Ectodermal cell (in vitro differentiated cells): Measurements from ENCODE around the gene MYBPC1.

Experiments used
- H3K27ac ChIP-seq: 2 replicates; pipeline ENCODE4 v1.7.0; 2013; ENCODE audit warnings: mild to moderate bottlenecking, low read depth, low read length; ENCODE audit not compliant: insufficient read depth, poor library complexity, severe bottlenecking
- H3K27me3 ChIP-seq: 2 replicates; pipeline ENCODE4 v1.7.0; 2013; ENCODE audit warnings: mild to moderate bottlenecking, low read length; ENCODE audit not compliant: insufficient read depth, control insufficient read depth, poor library complexity, severe bottlenecking
- H3K36me3 ChIP-seq: one replicate; pipeline ENCODE4 v1.7.0; 2013; ENCODE audit warnings: low read length; ENCODE audit not compliant: control insufficient read depth, insufficient read depth
- H3K4me1 ChIP-seq: one replicate; pipeline ENCODE4 v1.7.0; 2013; ENCODE audit warnings: low read length; ENCODE audit not compliant: control insufficient read depth, insufficient read depth
- H3K4me3 ChIP-seq: 2 replicates; pipeline ENCODE4 v1.7.0; 2013; ENCODE audit warnings: low read depth, low read length, control low read depth; ENCODE audit not compliant: insufficient read depth
- H3K9me3 ChIP-seq: 2 replicates; pipeline ENCODE4 v1.7.0; 2013; ENCODE audit warnings: mild to moderate bottlenecking, low read length, moderate library complexity; ENCODE audit not compliant: control insufficient read depth
- WGBS, 2 experiments: methylation state at CpG; one replicate each; pipeline ENCODE4 v1.1.7; 2013; ENCODE audit warnings: missing lambda C conversion rate in 2 of 2; 5-methylcytosine and 5-hydroxymethylcytosine counted together

The MYBPC1 gene

DNA sequence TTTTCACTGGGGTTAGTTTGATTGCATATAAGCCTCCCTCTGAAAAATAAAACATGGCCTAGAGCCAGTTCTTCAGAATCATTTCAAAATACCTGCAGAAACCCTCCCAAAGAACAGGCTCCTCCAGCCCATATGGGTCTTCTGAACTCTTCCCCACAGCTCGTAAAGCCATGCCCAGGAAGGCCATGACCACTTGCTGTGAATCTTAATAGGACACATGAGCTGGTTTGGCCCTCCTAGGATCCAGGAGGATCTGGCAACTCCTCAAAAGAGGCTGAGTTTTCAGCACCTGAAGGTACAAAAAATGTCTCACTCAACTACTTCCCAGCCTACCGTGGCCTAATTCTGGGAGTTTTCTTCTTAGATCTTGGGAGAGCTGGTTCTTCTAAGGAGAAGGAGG, 2.4 kb downstream of the MYBPC1 start:
- 67 to 82% methylated on average over 2 of the region's 2 CpGs for WGBS, 2 experiments
- Histone ChIP-seq H3K27me3 (no peaks in the 10 kb centered on the region), H3K27ac (no peak overlapping the region), H3K4me3 (no peak overlapping the region), H3K9me3 (no peaks in the 10 kb centered on the region), H3K4me1 (no peaks in the 10 kb centered on the region), H3K36me3 (no peaks in the 10 kb centered on the region)

GRCh38 chr12:101598483-101598882, 3.7 kb downstream of the MYBPC1 start:
- Histone ChIP-seq H3K4me1 (no peaks in the 10 kb centered on the region), H3K9me3 (no peaks in the 10 kb centered on the region), H3K4me3 (no peak overlapping the region), H3K36me3 (no peaks in the 10 kb centered on the region), H3K27me3 (no peaks in the 10 kb centered on the region), H3K27ac (no peak overlapping the region)
- WGBS, 2 experiments: 87 to 100% methylated on average over 3 of the region's 3 CpGs

DNA sequence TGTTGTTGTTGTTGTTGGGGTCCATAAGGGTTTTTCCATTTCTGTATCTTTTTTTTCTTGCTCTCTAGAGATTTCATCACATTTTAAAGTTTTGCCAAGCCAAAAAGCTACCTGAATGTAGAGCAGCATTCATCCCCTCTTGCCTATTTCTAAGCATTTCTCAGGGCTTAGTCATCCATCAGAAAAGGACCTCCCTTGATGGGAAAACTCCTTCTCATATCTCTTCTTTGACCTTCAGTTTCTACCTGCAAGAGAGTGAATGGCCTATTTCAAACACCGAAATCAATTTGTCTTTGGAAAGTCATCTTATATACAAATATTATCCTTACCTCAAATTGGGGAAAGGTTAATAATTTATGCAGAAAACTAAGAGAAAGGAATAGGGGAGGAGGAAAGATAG, 4.5 kb downstream of the MYBPC1 start:
- Histone ChIP-seq H3K36me3 (no peaks in the 10 kb centered on the region), H3K4me1 (no peaks in the 10 kb centered on the region), H3K4me3 (no peak overlapping the region), H3K27ac (no peak overlapping the region), H3K27me3 (no peaks in the 10 kb centered on the region), H3K9me3 (no peaks in the 10 kb centered on the region)
- no CpG with 5 or more reads among the region's 1 CpG for WGBS, 2 experiments

GRCh38 chr12:101599771-101600484, 5.2 kb downstream of the MYBPC1 start:
- Histone ChIP-seq H3K4me3 (no peak overlapping the region), H3K27ac (no peak overlapping the region), H3K4me1 (no peaks in the 10 kb centered on the region), H3K36me3 (no peaks in the 10 kb centered on the region), H3K27me3 (no peaks in the 10 kb centered on the region), H3K9me3 (no peaks in the 10 kb centered on the region)
- 88 to 92% methylated on average over 5 of the region's 5 CpGs for WGBS, 2 experiments

DNA sequence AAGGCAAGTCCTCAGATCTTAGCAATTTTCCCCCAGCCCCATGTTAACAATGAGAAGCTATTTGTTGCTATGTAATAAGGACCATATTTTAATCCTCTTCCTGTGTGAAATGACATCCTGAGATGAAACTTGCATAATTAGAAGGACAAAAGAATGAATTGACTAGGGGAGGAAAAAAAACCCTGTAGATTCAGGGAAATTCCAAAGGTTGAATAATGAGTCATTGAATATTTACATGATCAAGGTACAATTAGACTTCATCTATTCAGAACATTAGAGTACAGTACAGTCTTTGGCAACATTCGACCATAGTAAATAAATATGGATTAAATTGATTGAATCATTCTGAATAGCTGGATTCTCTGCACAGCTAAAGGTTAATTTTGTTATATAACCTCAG, 9.4 kb downstream of the MYBPC1 start:
- no peaks in the 10 kb centered on the region for H3K27me3 ChIP-seq
- no peaks in the 10 kb centered on the region for H3K4me1 ChIP-seq
- H3K4me3 ChIP-seq: no peak overlapping the region
- no peak overlapping the region for H3K27ac ChIP-seq
- no peaks in the 10 kb centered on the region for H3K9me3 ChIP-seq
- no peaks in the 10 kb centered on the region for H3K36me3 ChIP-seq
- WGBS, 2 experiments: 64% methylated on average over 1 of the region's 1 CpG; no CpG with 5 or more reads in 1 of the 2 experiments

DNA sequence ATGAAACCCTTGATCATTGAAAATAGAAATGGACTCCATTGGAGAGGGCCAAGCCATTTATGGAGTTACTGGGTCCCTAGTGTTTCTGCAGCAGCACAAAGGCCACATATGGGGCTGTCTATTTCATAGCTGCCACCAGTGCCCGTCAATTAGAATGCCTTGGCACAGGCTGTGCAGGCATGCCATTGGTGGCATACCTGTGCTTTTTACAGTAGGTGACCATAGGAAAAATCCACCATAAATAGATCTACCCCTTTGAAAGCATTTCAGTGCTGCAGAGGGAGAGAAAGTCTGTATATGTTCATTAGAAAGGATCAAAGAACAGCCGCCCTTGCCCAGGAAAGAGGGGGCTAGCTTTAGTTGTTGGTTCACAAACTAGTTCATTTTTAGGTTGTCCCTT, 13.1 kb downstream of the MYBPC1 start:
- H3K36me3 ChIP-seq: no peaks in the 10 kb centered on the region
- H3K27ac ChIP-seq: no peak overlapping the region
- WGBS, 2 experiments: 93 to 94% methylated on average over 2 of the region's 2 CpGs
- H3K4me1 ChIP-seq: no peaks in the 10 kb centered on the region
- H3K9me3 ChIP-seq: no peaks in the 10 kb centered on the region
- H3K4me3 ChIP-seq: no peak overlapping the region
- H3K27me3 ChIP-seq: no peaks in the 10 kb centered on the region

- Histone ChIP-seq H3K27ac (no peak overlapping the region), H3K4me3 (no peak overlapping the region), H3K36me3 (no peaks in the 10 kb centered on the region), H3K27me3 (no peaks in the 10 kb centered on the region), H3K4me1 (no peaks in the 10 kb centered on the region), H3K9me3 (no peaks in the 10 kb centered on the region)
- 93 to 94% methylated on average over 10 of the region's 10 CpGs for WGBS, 2 experiments
Measured at GRCh38 chr12:101608301-101609133, 13.7 kb downstream of the MYBPC1 start.

DNA sequence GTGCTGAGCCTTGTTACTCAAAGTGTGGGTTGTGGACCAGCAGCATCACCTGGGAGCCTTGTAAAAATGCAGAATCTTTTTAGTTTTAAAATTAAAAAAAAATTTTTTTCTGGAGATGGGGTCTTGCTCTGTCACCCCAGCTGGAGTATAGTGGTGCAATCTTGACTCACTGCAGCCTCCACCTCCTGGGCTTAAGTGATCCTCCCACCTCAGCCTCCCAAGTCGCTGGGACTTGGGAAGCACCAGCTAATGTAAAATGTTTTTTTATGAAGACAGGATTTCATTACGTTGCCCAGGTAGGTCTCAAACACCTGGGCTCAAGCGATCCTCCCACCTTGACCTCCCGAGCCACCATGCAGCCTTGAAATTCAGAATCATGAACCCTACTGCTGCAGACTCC, 14.4 kb downstream of the MYBPC1 start:
- Histone ChIP-seq H3K27ac (no peak overlapping the region), H3K4me3 (no peak overlapping the region), H3K36me3 (no peaks in the 10 kb centered on the region), H3K4me1 (no peaks in the 10 kb centered on the region), H3K9me3 (no peaks in the 10 kb centered on the region), H3K27me3 (no peaks in the 10 kb centered on the region)
- 92 to 97% methylated on average over 4 of the region's 4 CpGs for WGBS, 2 experiments

DNA sequence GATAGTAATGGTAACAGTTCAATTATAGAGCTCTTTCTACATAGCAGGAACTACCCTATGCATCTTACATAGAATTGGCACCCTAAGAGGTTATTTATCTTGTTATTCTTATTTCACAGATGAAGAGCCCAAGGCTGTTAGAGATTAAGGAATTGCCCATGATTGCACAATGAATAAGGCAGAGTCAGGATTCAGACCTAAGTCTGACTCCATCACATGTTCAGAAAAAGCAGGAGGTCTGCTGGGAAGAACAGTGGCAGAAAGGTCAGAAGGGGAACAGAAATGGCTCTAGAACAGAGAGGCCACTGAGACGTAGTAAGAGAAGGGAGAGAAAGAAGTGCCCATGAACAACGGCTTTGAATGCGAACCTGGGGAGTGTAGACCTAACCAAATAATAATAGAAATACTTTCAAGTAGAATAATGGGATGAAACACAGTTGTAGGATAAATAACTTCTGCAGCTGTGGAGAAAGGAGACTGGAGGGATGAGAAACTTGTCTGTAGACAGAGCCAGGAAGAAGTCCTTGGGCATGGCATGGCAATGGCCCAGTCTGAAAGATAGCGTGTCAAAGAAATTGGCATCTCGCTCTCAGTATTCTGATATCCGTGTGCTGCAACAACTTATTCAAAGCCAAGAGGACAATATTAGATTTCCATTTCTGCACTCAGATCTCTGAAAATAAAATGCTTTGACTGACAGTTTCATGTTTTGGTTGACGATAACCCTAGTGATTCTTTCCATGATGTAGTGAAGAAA, 17.6 kb downstream of the MYBPC1 start:
- Histone ChIP-seq H3K9me3 (no peaks in the 10 kb centered on the region), H3K4me3 (no peak overlapping the region), H3K27me3 (no peaks in the 10 kb centered on the region), H3K27ac (no peak overlapping the region), H3K36me3 (no peaks in the 10 kb centered on the region), H3K4me1 (no peaks in the 10 kb centered on the region)
- WGBS, 2 experiments: 95 to 96% methylated on average over 5 to 7 of the region's 7 CpGs

GRCh38 chr12:101616027-101616494, 21.3 kb downstream of the MYBPC1 start:
- Histone ChIP-seq H3K4me1 (no peaks in the 10 kb centered on the region), H3K36me3 (no peaks in the 10 kb centered on the region), H3K27me3 (no peaks in the 10 kb centered on the region), H3K9me3 (no peaks in the 10 kb centered on the region), H3K27ac (no peak overlapping the region), H3K4me3 (no peak overlapping the region)
- 89 to 94% methylated on average over 4 of the region's 4 CpGs for WGBS, 2 experiments
